Nucleus accumbens (tissue), 56 donors: Measurements from ENCODE around the gene NANOG.
"Not testable (repeated sequence)": the region's sequence is repeated elsewhere in the genome, so short reads cannot be mapped to it uniquely, and the experiment has no call there.

Source experiments
- DNase-seq, 56 donors: peaks; one replicate each; lab custom pipeline; 2025; lab: John Stamatoyannopoulos, UW

Gene NANOG

GRCh38 chr12:7798750-7799308, 9.6 kb downstream of the NANOG start:
- DNase-seq = not testable (repeated sequence)

- DNase-seq = no peak
Observed at GRCh38 chr12:7801460-7801859, 12.3 kb downstream of the NANOG start.

DNA sequence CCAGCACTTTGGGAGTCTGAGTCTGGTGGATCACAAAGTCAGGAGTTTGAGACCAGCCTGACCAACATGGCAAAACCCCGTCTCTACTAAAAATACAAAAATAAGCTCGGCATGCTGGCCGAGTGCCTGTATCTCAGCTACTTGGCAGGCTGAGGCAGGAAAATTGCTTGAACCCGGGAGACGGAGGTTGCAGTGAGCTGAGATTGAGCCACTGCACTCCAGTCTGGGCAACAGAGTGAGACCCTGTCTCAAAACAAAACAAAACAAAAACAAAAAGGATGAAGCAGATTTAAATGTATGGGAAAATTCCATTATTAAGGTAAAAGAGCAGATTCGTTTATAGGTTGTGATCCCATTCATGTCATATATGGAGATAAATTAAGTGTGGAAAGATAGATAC, 17.1 kb downstream of the NANOG start:
- not testable (repeated sequence) for DNase-seq

GRCh38 chr12:7806863-7807487, 17.8 kb downstream of the NANOG start:
- DNase-seq = peak in 35 of 56 donors; percentile 0 to 78 (median 24)

- not testable (repeated sequence) for DNase-seq
Observed at GRCh38 chr12:7825754-7826153, 36.6 kb downstream of the NANOG start.

GRCh38 chr12:7829737-7830136, 40.5 kb downstream of the NANOG start:
- DNase-seq = not testable (repeated sequence)

DNA sequence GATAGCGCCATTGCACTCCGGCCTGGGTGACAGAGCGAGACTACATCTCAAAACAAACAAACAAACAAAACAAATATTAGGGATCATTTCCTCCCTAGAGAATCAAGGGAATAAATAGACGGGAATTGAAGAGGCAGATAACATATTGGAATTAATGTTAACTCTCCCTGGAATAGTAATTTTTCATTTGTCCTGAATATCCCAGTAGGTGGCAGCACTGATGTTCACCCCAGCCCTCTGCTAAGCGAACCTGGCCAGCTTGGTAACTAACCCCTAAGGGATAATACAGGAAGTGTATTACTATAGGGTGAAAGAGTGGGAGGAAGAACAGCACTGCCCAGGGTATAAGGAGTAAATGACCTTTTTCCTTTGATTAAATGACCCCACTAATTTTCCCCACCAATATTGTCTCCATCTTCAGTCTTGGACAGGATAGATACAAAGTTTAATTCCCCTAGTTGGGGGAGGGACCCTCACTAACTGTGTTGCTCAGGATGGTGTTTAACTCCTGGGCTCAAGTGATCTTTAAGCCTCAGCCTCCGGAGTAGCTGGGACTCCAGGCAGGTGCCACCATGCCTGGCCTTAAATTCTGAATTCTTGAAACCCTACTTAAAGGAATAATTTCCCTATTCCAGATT, 43.0 kb downstream of the NANOG start:
- peak in 1 of 56 donors; percentile 4 for DNase-seq

DNA sequence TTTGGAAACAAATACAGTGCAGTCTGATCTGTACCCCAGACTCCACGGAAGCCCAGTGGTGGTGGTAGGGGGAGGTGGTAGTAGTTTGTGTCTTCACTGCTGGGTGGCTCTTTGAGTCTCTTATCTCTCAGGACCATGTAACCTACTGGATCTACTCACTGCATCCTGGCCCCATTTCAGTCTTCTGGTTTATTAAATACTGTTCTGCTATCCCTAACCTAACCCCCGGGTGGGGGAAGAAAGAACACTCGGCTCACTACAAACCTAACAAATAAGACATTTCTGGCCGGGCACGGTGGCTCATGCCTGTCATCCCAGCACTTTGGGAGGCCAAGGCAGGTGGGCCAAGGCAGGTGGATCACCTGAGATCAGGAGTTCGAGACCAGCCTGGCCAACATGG, 44.0 kb downstream of the NANOG start:
- DNase-seq = not testable (repeated sequence)

GRCh38 chr12:7833831-7834230, 44.6 kb downstream of the NANOG start:
- no peak for DNase-seq

DNA sequence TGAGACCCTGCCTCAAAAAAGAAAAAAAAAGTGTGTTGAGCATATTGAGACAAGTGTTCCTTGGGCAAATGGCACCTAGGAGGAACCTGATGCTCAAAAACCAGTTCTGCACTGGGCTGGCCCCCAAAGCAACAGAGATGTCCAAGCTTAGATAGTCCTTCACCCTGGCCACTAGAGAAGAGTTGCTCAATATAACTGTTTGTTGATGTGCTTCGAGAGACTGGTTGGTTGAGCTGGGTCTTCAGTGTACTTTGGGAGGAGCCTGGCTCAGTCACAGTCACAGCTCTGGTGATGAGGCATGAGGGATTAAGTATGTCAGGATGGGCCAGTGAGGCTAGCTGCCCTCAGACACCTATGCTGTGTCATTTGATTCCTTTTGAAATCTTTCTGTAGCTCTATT, 45.5 kb downstream of the NANOG start:
- no peak for DNase-seq

DNA sequence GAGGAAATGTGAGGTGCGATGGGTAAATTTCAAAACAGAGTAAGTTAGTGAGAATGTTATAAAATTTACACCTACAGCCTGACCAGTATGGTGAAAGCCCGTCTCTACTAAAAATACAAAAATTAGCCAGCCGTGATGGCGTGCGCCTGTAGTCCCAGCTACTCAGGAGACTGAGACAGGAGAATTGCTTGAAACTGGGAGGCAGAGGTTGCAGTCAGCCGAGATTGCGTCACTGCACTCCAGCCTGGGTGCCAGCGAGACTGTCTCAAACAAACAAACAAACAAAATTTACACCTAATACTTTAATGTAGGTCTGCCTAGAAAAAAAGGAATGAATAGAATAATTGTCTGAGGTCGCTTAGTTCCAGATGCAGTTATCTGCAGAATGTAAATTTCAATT, 45.9 kb downstream of the NANOG start:
- DNase-seq = no peak

DNA sequence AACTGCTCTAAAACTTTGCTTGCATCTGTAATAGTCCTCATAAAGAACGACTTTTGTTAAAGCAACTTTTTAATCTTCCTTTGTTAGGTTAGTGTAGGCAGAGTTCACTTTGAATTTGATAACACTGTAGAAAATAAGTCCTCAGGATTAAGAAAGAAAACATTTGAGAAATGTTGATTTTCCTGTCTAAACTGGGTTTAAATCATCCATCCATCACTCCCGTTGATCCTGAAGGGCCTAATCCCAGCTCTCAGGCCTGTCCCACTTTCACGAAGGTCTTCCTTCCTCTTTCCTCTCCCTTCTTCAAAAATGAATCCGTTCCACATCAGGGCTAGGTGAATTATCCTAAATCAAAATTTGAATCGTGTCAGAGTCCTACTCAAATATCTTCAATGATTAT, 46.6 kb downstream of the NANOG start:
- DNase-seq = no peak

DNA sequence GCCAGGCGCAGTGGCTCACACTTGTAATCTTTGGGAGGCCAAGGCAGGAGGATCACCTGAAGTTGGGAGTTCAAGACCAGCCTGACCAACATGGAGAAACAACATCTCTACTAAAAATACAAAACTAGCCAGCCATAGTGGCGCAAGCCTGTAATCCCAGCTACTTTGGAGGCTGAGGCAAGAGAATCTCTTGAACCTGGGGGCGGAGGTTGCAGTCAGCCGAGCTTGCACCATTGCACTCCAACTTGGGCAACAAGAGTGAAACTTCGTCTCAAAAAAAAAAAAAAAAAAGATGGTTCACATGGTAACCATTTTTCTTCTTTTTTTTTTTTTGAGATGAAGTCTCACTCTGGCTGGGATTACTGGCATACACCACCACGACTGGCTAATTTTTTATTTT, 48.2 kb downstream of the NANOG start:
- DNase-seq = no peak

GRCh38 chr12:7839226-7839625, 50.0 kb downstream of the NANOG start:
- DNase-seq = peak in 24 of 56 donors; percentile 1 to 39 (median 18)

- DNase-seq = not testable (repeated sequence)
Observed at GRCh38 chr12:7839848-7840247, 50.6 kb downstream of the NANOG start.

DNA sequence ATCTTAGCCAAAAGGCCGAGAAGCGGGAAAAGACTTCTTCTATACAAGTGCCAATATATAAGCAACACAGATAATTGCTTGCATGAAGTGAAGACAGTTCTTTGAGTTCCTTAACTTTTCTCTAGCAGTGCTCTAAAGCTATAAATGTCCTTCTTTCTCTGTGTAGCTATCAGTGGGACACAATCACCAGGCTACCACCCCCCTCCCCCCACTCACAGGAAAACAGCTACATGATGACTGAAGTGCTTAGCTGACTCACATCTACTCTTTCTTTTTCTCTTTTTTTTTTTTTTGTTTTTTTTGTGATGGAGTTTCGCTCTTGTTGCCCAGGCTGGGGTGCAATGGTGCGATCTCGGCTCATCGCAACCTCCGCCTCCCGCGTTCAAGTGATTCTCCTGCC, 53.2 kb downstream of the NANOG start:
- not testable (repeated sequence) for DNase-seq

GRCh38 chr12:7843149-7843548, 53.9 kb downstream of the NANOG start:
- DNase-seq = peak in 1 of 56 donors; percentile 8

DNA sequence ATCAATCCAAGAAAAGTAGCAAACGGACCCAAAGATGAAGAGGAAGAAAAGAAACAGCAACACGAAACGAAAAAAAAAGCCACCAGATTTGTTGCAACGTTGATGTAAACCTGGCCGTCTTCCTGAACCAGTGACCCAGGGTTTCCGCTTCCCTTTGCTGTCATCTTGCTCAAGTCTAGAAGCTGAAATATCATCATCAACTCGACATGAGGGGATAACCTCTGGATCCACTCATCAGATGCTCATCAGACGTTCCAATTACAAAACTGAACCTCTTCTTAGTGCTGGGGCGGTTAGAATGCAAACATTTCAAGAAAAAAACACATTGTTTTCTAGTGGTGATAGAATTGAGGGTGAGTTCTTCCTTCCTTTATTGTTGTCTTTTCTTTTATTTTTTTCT, 54.4 kb downstream of the NANOG start:
- not testable (repeated sequence) for DNase-seq

- no peak for DNase-seq
Observed at GRCh38 chr12:7844116-7844515, 54.9 kb downstream of the NANOG start.

DNA sequence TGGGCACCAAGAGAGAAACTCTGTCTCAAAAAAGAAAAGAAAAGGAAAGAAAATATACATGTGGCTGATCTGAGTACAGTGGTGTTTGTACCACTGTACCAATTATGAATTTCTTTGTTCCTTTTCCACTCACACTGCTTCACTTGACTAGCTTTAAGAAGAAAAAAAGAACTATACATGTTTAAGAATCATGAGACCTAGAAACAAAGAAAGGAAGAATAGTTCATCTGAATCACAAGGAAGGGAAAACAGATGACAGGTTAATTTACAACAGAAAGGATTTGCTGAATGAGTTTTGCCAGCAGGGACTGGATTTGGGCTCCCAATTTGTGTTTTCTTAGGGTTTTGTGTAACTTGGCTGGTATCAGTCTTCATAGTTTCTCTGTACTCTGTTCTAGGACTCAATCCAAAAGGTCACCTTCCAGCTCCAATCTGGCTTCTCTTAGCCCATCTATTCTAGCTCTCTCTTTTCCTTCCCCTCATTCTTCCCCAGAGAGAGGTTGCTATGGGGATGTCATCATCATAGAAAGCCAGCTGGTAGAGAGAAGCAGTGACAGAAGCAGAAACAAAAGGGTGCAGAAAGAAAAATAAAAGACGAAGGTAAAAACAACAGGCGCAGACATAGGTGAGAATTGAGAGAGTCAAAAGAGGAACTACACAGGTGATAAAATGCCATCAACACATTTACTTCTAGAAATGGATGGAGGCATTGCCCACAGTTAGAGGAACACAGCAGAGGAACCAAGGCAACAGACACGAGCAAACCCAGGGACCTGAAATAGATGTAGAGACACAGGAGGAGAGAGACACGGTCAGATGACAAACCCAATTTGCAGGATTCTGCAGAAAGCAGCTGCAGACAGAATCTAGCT, 58.3 kb downstream of the NANOG start:
- peak in 5 of 56 donors; percentile 1 to 33 (median 8) for DNase-seq

GRCh38 chr12:7848098-7848422, 58.9 kb downstream of the NANOG start:
- not testable (repeated sequence) for DNase-seq
